T-helper 22 cell (primary cell): ENCODE data around the gene RNF123.

Experiments
- DNase-seq: peaks from one replicate; pipeline ENCODE4 v3.0.0-alpha.2; 2020; ENCODE audit warnings: low read depth

The RNF123 gene

GRCh38 chr3:49703443-49703927 is 14.1 kb downstream of the RNF123 start:
- DNase-seq = peak; percentile 17

GRCh38 chr3:49703956-49704355 is 14.6 kb downstream of the RNF123 start:
- DNase-seq = no peak

GRCh38 chr3:49704629-49705028 is 15.3 kb downstream of the RNF123 start:
- no peak for DNase-seq

GRCh38 chr3:49705390-49705960 is 16.1 kb downstream of the RNF123 start:
- no peak for DNase-seq

- no peak for DNase-seq
Observed at GRCh38 chr3:49706456-49707112, 17.2 kb downstream of the RNF123 start.

GRCh38 chr3:49707113-49707480 is 17.7 kb downstream of the RNF123 start:
- DNase-seq = no peak

GRCh38 chr3:49709852-49710251 is 20.5 kb downstream of the RNF123 start:
- no peak for DNase-seq

GRCh38 chr3:49711489-49711888 is 22.1 kb downstream of the RNF123 start:
- DNase-seq = no peak

GRCh38 chr3:49712166-49712565 is 22.8 kb downstream of the RNF123 start:
- DNase-seq = no peak

- no peak for DNase-seq
Observed at GRCh38 chr3:49712631-49713317, 23.4 kb downstream of the RNF123 start.

- DNase-seq = no peak
Observed at GRCh38 chr3:49713336-49714105, 24.2 kb downstream of the RNF123 start.

GRCh38 chr3:49714728-49715550 is 25.6 kb downstream of the RNF123 start:
- no peak for DNase-seq

- DNase-seq = no peak
Observed at GRCh38 chr3:49715611-49716121, 26.3 kb downstream of the RNF123 start.

GRCh38 chr3:49716169-49716568 is 26.8 kb downstream of the RNF123 start:
- no peak for DNase-seq

GRCh38 chr3:49716691-49717210 is 27.4 kb downstream of the RNF123 start:
- no peak for DNase-seq

- DNase-seq = no peak
Observed at GRCh38 chr3:49717211-49717958, 28.0 kb downstream of the RNF123 start.

- DNase-seq = no peak
Observed at GRCh38 chr3:49717959-49718857, 28.9 kb downstream of the RNF123 start.

- DNase-seq = no peak
Observed at GRCh38 chr3:49718858-49719213, 29.5 kb downstream of the RNF123 start.

GRCh38 chr3:49719214-49719884 is 30.0 kb downstream of the RNF123 start, which contains the start of gene AMIGO3:
TSS of gene AMIGO3 (minus strand) at chr3:49719684. CDS start at chr3:49719465, 219 bp downstream.
- DNase-seq = peak; percentile 91
